NCI-H748 treated with DMSO at 0.1 percent for 48 hours (cell line): ENCODE results near the gene IKZF2.

Experiments
- DNase-seq: peaks from one replicate; lab custom pipeline; 2025; lab: John Stamatoyannopoulos, UW

The IKZF2 gene

GRCh38 chr2:213151437-213152064, at the start of gene IKZF2:
Gene IKZF2, minus strand, starts transcription at chr2:213151612. Its CDS starts 2,983 bp downstream, at chr2:213148629.
- DNase-seq = peak; percentile 71

DNA sequence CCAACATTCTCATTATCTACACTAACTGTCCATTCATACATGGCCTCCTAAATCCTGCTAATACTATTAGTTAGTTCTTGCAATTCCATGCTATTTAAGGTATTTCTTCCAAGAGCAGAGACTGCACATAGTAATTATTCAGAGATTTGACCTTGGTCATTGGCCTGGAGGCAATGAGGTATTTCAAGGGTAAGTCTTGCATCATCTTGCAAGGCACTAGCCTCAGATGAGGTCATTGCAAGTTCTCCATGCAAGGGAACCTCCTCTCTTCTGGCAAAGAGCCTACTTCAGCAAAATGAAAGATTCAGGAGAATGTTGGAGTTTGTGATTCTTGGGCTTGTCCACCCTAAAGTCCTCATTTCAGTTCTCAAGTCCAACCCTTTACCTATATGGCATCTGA, 48.5 kb upstream of the IKZF2 start:
- DNase-seq = no peak

DNA sequence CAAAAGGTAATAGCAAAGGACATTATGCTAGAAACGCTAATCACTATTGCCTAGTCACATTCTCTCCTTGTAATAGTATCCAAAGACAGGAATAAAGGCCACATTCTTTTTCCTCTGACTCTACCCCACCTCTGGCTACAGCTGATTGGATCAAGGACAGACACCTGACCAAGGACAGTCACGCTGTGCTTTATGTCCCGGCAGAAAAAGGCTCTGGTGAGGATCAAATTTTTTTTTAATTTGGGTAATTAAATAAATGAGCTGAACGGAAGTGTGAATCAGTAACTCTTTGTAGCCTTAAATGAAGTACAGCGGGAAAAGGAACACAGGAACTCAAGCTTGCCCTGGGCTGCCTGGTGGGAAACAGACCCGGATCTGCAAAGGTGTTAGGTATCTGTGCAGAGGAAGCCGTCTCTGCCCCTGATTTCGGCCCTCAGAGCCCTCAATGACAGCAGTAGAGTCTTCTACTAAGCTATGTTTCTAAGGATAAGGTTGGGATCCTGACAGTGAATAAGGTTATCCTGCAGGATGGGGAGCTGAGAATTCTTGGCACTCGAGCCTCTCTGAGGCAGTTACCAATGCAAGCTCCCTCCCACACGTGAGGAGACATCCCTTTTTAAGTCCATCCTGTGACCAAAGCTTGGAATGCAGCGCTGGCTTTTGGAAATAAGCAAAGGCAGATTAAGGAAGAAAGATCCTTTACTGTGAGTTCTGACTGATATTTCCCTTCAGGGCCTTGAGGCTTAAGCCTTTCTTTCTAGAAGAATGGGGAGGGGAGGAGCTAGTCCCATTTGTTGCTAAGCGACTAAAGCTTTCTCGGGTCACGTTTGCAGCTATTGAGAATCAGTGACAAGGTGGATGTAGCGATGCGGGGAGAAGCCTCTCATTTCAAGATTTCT, 37.8 kb upstream of the IKZF2 start:
- DNase-seq = peak; percentile 44

GRCh38 chr2:213188533-213188867, 37.1 kb upstream of the IKZF2 start:
- no peak for DNase-seq

GRCh38 chr2:213187833-213188532, 36.6 kb upstream of the IKZF2 start:
- no peak for DNase-seq

- DNase-seq = no peak
Observed at GRCh38 chr2:213187386-213187785, 36.0 kb upstream of the IKZF2 start.

DNA sequence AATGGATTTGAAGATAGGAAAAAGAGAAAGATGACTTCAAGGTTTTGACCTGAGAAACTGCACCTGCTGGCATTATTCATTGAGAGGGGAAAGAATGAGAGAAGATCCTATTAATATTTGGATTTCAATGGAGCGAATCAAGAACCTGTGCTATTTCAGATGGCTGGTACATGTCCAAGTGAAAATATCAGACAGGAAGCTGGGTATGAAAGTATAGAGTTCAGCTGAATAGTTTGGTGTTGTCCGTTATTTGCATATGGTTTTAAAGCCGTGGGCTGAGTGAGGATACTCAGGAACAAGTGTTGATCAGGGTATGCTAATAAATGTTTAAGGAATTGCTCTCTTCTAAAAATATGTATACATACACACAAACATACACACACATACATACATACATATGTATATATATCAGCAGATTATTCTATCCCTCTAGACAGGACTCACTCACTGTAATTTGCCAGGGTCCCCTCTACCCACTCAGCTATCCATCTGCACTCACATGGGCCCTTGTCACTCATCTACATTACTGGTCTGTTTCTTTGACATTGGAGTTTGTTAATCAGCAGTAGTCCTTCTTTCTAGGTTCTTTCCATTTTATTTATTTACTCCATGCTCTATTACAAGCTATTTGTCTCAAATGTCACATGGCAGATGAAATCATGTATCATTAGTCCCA, 33.9 kb upstream of the IKZF2 start:
- DNase-seq = no peak

- DNase-seq = no peak
Observed at GRCh38 chr2:213181712-213182111, 30.3 kb upstream of the IKZF2 start.

GRCh38 chr2:213177679-213178078, 26.3 kb upstream of the IKZF2 start:
- no peak for DNase-seq

GRCh38 chr2:213175673-213176247, 24.3 kb upstream of the IKZF2 start:
- DNase-seq = no peak

DNA sequence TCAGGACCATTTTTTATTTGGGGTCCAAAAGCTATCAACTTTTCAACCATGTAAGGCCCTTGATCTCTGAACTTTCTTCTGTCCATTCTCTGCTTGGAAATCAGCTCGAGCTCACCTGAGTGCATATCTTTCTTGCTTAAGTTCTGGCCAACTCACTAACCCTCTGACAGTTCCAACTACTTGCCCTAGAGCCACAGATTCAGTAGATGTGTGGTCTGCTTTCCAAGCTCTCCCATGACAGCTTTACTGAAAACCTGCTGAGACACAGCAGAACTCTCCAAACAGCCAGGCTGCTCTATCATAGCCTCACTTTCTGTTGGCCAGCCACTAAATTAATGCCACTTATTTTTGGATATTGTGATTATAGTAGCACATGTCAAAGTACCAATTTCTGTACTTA, 21.2 kb upstream of the IKZF2 start:
- no peak for DNase-seq

DNA sequence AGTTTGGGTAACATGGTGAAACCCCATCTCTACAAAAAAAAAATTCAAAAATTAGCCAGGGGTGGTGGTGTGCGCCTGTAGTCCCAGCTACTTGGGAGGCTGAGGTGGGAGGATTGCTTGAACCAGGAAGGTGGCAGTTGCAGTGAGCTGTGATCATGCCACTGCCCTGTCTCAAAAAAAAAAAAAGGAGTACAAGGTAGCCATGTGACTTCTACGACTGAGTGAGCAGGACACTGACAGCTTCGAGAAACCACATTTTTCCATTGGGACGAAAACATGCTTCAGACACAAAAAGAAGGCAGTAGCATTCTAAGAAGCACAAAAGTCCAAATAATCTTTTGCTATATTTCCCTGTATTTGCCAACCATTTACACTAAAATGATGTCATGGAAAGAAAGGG, 19.7 kb upstream of the IKZF2 start:
- DNase-seq = no peak

DNA sequence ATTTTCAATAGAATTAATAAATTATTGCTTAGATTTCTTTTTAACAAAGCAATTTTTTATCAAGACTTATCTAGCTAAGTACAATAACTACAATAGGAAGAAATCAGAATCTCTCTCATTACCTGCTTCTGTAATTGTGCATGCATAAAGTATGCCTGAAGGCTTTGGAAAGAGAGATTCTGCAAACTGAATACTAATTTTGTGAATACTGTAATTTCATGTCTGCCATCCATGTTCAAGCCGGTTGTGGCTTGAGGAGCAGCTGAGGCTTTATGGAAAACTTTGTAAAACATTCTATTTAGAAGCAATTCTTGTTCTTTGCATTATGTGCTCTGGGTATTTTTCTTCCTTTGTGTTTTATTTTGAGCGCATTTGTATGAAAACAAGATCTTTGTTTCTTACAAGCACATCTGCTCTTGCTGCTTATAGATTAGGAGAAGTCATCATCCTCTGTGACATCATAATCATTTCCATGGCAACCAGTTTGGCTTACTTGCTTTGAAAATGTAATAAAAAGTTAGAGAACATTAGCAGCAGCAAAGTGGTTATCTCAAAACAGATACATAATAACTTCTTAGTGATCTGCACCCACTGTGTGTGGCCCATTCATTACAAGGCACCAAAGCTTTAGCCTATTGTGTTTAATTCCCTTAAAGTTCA, 16.0 kb upstream of the IKZF2 start:
- DNase-seq = no peak

- no peak for DNase-seq
Observed at GRCh38 chr2:213166109-213166508, 14.7 kb upstream of the IKZF2 start.

DNA sequence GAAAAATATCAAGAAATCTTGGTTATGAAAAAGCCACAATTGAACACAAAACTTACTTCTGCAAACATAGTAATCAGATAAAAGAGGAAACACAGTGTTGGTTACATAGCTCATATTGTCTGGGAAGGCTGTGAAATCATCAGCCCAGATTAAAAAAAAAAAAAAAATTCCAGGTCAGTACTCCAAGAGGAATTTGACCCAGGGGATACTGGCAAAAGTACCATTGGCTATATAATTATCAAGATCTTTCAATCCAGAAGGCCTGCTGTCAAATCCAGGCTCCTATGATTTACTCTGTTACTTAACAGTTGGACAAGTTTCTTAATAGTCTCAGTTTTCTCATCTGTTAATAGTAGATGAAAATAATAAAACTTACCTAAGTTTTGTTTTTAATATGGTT, 12.9 kb upstream of the IKZF2 start:
- no peak for DNase-seq

DNA sequence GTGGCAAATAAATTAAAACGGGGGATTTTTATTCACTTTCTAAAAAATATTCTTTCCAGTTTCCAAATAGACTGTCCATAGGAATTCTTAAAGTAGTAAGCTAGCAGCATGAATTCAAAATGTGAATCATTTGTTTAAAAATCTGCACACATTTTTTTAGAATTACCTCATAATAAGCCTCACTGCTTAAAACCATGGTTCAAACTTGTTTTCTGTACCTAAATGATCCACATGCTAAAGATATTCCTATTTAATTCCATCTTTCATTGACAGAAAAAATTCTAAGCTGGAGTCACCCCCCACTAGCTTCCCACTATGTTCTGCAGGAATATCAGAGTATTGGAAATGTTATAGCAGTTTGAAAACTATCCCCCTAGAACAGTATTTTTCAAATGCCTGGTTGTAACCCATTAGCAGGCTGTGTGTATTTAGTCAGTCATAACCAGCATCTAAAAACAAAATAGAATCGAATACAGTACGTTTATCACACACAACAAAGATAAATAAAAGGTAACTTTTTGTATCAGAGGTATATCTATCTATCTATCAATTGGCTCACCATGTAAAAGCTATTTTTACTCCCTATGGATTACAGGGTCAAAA, 11.2 kb upstream of the IKZF2 start:
- no peak for DNase-seq

DNA sequence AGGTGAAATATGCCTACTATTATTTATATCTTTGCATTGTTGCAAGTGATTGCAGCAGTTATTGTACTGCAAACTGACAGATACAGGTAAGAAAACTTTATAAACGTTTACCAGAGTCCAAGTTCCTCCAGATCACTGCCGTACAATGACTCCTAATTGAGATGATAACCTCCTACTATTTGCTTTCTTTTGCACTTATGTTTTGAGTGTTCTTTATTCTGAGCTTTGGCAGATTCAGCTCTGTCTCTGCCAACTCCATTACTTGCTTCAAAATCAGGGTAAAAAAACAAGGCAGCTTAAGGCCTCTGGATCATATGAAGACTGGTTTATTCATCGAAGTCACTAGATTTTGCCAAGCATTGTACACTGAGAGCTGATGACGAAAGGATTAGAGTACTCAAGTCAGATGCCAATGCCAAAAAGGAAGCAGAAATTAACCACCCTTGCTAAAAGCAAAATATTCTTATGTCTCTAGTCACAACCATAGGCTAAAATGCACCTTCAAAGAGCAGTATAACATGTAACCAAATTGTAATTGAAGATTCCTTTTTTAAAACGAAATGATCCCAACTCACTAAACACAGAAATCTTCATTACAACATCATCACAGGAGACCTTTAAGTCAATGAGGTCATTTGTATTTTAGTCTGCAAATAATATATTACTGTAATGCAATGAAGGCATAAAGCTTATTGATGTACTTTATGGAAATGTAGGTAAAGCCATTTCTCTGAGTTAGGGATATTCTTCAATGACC, 10.5 kb upstream of the IKZF2 start:
- DNase-seq = no peak

GRCh38 chr2:213159768-213160167, 8.4 kb upstream of the IKZF2 start:
- DNase-seq = no peak

DNA sequence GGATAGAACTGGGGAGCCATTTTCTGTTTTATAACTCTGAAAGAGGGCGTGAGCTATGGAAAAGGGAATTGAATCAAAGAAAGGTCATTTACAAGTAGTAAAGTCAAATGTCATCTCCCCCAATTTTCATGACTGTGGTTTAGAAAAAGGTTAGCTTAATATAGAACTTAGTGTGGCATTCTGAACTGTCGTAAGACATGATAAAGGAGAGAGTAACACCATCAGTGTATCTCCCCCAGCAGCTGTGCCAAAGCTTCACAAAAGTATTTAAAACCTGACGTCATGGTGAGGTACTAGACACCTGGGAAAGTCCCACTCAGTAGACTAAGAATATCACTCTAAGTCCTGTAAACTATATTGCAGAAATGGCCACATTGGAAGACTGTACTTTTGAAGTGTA, 5.8 kb upstream of the IKZF2 start:
- no peak for DNase-seq

DNA sequence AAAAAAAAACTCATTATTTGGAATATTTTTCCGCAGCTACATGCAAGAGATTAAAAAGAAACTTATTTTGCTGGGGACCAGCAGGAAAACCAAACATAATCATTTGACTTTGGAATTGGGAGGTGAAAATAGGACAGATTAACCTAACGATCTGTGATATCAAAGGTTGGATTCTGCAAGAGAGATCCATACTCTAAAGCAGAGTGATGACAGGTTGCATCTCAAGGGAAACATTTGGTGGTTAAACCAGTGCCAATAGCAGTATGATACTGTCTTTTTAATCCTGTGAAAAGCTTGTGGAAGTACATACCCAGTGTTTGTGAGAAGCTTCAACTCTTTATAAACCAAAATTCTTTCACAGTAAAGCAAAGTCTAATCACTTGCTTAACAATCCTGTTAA, 5.3 kb upstream of the IKZF2 start:
- no peak for DNase-seq
